GM23338 (cell line): ENCODE measurements around the gene STX10.

ENCODE experiments used
- POLR2AphosphoS5 ChIP-seq: IDR thresholded peaks from 2 replicates; pipeline ENCODE4 v1.6.1; 2016; ENCODE audit warnings: antibody characterized with exemption, low read depth
- TF ChIP-seq, protein P1 (sequence below), 2 experiments: fragments of 200-600 bp in 1 of 2; sonication (generic) in 1 of 2; conservative IDR thresholded peaks; 2 replicates each; pipeline versions ENCODE4 v1.5.1 to v1.6.1; 2016 to 2017; ENCODE audit warnings: antibody characterized with exemption in 2 of 2, low read depth in 2 of 2, mild to moderate bottlenecking in 2 of 2, moderate library complexity in 1 of 2

DNA sequence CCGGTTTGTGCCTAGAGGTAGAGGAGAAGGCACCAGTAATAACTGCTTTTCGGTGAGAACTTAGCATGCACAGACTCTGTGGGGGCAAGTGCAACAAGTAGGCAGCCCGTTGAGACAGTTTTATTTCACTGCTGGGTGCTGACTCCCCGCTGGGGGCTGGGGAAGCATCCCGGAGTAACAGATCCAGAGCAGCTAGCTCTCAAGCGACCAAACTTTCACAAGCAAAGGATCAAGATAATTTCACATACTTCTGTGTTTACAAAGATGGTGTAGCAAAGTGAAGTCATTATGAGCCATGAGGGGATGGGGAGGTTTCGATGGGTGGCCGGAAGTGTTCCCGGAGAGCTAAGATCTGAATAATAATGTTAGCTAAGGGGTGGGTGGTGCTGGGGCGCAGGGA is 29.4 kb downstream of the STX10 start:
- TF ChIP-seq, protein P1, sequence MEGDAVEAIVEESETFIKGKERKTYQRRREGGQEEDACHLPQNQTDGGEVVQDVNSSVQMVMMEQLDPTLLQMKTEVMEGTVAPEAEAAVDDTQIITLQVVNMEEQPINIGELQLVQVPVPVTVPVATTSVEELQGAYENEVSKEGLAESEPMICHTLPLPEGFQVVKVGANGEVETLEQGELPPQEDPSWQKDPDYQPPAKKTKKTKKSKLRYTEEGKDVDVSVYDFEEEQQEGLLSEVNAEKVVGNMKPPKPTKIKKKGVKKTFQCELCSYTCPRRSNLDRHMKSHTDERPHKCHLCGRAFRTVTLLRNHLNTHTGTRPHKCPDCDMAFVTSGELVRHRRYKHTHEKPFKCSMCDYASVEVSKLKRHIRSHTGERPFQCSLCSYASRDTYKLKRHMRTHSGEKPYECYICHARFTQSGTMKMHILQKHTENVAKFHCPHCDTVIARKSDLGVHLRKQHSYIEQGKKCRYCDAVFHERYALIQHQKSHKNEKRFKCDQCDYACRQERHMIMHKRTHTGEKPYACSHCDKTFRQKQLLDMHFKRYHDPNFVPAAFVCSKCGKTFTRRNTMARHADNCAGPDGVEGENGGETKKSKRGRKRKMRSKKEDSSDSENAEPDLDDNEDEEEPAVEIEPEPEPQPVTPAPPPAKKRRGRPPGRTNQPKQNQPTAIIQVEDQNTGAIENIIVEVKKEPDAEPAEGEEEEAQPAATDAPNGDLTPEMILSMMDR (conservative IDR thresholded peaks at IDR 0.05; ENCODE audit: low read depth in 2 of 2) = no peak
- TF ChIP-seq POLR2AphosphoS5 = no peak
